GM10847 (cell line): ENCODE measurements around the gene CNTFR.

Experiments used
- POLR2A ChIP-seq: IDR thresholded peaks from 2 replicates; pipeline ENCODE4 v1.6.1; 2011; ENCODE audit not compliant: insufficient read length; ENCODE audit errors: extremely low read depth

The CNTFR gene

DNA sequence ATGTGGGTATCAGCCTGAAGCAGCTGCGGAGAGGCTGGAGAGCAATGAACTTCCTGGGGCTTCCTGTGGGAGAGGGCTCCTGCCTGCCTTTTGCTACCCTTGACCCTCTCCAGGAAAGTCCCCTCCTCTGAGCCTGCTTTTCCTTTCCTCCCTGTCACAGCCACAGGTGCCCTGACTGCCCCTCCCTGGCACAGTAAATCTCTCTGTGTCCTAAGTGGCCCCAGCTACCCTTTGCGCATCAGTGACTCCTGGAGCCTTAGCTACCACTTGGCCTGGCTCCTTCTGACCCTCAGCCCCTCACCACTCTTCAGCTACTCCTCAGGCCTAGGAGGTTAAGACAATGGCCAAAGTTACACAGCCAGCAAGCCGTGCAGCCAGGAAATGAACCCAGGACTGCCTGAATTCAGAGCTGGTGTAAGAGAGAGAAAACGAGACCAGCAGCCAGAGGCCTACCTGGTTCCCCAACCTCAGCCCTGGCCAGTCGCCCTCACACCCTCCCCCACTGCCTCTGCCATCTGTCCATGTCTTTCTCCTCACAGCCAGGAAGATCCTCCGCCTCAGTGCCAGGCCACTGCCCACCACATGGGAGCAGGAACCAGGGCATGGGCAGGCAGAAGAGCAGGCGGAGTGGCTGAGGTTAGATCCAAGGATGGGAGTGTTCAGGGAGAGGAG is 18.6 kb downstream of the CNTFR start:
- TF ChIP-seq POLR2A = no peak

DNA sequence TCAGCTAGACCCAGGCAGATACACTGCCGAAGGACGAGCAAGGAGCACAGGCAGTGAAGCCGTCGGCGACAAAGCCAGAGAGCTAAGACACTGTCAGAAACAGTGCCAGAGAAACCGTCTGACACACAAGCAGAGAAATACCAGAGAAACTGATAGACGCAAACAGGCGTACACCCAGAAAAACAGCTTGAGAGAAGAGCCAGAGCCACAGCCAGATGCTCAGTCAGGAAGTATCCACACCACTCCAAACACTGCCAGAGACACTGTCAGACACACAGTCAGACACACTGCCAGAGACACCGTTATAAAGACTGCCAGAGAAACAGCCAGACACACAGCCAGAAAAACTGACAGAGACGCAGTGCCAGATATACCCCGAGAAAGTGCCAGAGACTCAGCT is 19.1 kb downstream of the CNTFR start:
- TF ChIP-seq POLR2A = no peak

DNA sequence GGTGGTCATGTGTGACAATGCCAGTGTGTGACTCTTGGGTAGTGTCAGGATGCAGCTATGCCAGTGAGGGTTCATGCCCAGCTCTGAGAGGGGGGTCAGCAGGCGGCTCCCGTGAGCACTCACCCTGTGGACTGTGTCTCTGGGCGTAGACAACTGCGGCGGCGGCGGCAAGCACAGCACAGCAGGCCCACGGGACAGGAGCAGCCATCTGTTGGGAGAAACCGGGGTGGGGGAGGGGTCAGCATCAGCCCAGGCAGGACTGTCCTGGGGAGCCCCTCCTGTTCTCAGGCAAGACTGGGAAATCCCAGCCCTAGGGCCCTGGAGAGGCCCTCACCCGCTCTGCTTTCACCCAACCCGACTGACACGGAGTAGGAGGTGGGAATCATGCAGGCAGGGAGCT is 20.8 kb downstream of the CNTFR start:
- TF ChIP-seq POLR2A = no peak

GRCh38 chr9:34568133-34568532 is 21.4 kb downstream of the CNTFR start:
- no peak for TF ChIP-seq POLR2A

GRCh38 chr9:34566972-34567371 is 22.6 kb downstream of the CNTFR start:
- TF ChIP-seq POLR2A = no peak

GRCh38 chr9:34566322-34566721 is 23.2 kb downstream of the CNTFR start:
- TF ChIP-seq POLR2A = no peak

DNA sequence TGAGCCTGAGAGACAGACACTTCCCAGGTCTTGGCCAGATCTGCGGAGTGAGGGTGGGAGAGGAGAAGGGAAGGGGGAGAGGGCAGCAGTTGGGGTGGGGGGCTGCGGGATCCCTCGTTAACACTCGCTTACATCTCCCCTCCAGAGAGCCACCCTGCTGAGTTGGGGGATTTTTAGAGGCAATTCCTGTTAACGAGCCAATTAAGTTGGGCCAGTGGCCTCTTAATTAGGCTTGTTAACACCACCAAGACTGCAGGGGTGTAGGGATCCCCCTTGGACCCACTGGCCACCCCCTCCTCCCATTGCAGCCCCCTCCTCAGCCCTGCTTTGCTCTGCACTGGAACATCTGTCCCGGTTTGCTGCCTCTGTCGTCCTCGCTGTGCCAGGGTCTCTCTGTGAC is 23.7 kb downstream of the CNTFR start:
- no peak for TF ChIP-seq POLR2A

DNA sequence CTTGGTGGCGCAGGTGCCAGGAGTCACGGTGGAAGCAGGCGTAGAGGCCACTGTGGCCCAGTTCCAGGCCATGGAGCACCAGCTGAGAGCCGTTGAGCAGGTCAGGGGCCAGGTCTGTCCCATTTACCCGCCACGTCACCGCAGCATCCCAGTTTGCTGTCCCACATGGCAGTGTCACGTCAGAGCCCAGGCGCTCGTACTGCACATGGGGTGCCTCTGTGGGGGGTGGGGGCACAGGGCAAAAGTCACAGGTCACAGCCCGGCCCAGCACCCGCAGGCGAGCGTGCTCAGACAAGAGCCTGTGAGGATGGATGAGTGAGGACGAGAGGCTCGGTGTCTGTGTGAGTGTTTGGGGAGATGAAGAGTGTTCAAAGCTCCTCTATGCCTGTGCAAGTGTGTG is 24.9 kb downstream of the CNTFR start:
- TF ChIP-seq POLR2A = no peak

- TF ChIP-seq POLR2A = no peak
Observed at GRCh38 chr9:34563262-34563661, 26.3 kb downstream of the CNTFR start.

- no peak for TF ChIP-seq POLR2A
Observed at GRCh38 chr9:34562135-34562745, 27.3 kb downstream of the CNTFR start.

DNA sequence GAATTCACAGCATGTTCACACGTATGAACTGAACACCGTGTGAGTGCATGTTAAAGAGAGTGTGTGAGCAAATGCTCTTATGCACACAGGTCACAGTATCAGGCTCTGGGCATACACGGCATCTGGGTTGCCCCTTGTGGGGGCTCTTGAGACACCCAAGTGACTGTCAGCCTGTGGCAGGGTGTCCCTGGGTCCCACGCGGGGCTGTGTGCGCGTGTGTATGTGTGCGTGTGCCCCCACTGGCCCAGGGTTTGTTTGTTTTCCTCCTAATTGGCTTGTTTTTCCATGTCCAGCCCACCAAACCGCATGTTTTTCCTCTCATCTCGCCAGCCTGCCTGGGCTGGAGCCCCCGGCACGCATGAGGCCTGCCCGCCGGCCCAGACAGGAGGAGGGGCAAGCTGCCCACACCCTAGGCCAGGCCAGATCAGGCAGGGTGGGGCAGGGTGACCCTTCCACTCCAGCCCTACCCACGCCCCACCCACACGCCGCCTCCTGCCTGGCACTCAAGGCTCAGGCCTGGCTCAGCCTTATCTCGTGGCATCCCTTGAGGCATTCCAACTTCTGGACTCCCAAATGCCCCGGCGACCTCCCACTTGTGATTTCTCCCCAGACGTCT is 28.8 kb downstream of the CNTFR start:
- no peak for TF ChIP-seq POLR2A

DNA sequence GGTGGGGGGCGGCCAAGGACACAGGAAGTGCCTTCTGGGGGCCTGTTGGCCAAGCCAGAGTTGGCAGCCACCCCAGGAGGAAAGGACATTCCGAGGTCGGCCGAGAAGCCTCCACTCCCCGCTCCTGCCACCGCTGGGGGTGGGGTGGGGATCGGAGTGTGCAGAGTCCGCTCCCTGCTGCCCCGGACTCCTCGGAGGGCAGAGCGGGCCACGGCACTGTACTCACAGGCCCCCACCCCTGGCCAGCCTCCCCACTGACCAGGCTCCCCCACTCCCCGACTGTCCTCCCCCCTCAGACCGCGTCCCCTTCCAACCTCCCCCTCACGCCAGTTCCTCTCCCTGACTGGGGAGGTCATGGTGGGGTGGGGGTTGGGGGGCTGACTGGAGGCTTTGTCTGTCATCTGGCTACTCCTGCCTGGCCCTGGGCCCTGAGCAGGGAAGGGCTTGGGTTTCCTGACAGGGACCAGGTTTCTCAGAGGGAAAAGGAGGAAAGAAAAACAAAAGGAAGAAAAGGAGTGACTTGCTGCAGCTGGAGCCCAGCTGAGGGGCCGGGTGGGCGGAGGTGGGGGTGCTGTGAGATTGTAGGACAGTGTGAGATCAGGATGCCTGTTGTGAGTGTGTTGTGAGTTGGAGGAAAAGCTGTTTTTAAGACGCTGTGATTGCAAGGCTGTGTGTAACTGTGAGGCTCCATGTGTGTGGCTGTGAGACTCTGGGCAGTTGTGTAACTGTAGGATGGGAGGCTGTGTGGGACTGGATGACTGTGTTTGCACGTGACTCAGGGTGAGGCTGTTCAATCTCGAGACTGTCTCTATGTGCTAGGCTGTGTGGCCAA is 29.7 kb downstream of the CNTFR start:
- TF ChIP-seq POLR2A = no peak

- TF ChIP-seq POLR2A = no peak
Observed at GRCh38 chr9:34558919-34559623, 30.5 kb downstream of the CNTFR start.

- no peak for TF ChIP-seq POLR2A
Observed at GRCh38 chr9:34558364-34558763, 31.2 kb downstream of the CNTFR start.
